Neural cell (in vitro differentiated cells): ENCODE results near the gene FXYD6. TPM values are rescaled to one million over a fixed set of nuclear protein-coding genes. Genes with fewer than 3 reads are reported as not detected.

Source experiments
- H2AFZ ChIP-seq: fragments of 200-600, 300-800 bp; sonication (generic), shearing (Covaris generic); 2 replicates; pipeline ENCODE4 v1.6.0; 2014; ENCODE audit warnings: low read depth, mild to moderate bottlenecking, antibody characterized with exemption, low read length, moderate library complexity
- H3F3A ChIP-seq: fragments of 200-600 bp; shearing (Covaris generic); 2 replicates; pipeline ENCODE4 v1.6.1; 2016; ENCODE audit warnings: mild to moderate bottlenecking, moderate library complexity, mixed read lengths, antibody characterized with exemption, low read length; ENCODE audit not compliant: insufficient read depth, poor library complexity, severe bottlenecking
- H3K27ac ChIP-seq: fragments of 200-600, 300-800 bp; sonication (generic), shearing (Covaris generic); 2 replicates; pipeline ENCODE4 v1.5.1; 2014; ENCODE audit warnings: mild to moderate bottlenecking, low read length, moderate library complexity
- H3K27me3 ChIP-seq: fragments of 300-800, 200-600 bp; sonication (generic), shearing (Covaris generic); 2 replicates; pipeline ENCODE4 v1.6.0; 2014; ENCODE audit warnings: mild to moderate bottlenecking, low read depth, low read length, moderate library complexity; ENCODE audit not compliant: insufficient read depth
- H3K36me3 ChIP-seq: fragments of 300-800, 200-600 bp; sonication (generic), shearing (Covaris generic); 2 replicates; pipeline ENCODE4 v1.5.1; 2014; ENCODE audit warnings: mild to moderate bottlenecking, antibody characterized with exemption, low read length, moderate library complexity; ENCODE audit not compliant: insufficient read depth
- H3K4me2 ChIP-seq: fragments of 300-800, 200-600 bp; sonication (generic), shearing (Covaris generic); 2 replicates; pipeline ENCODE4 v1.6.0; 2014; ENCODE audit warnings: mild to moderate bottlenecking, low read length
- H3K4me3 ChIP-seq: fragments of 300-800, 200-600 bp; sonication (generic), shearing (Covaris generic); 2 replicates; pipeline ENCODE4 v1.5.1; 2014; ENCODE audit warnings: mild to moderate bottlenecking, low read length, moderate library complexity
- H3K79me2 ChIP-seq: fragments of 200-600 bp; shearing (Covaris generic); replicated peaks from 2 replicates; pipeline ENCODE4 v1.6.0; 2014; ENCODE audit warnings: mild to moderate bottlenecking, low read length, moderate library complexity; ENCODE audit not compliant: insufficient read depth
- H3K9ac ChIP-seq: fragments of 300-800, 200-600 bp; sonication (generic), shearing (Covaris generic); 2 replicates; pipeline ENCODE4 v1.6.1; 2016; ENCODE audit warnings: mild to moderate bottlenecking, low read length, mixed read lengths
- H3K9me2 ChIP-seq: fragments of 200-600 bp; shearing (Covaris generic); 2 replicates; pipeline ENCODE4 v1.6.1; 2016; ENCODE audit warnings: mild to moderate bottlenecking, low read length, mixed read lengths; ENCODE audit not compliant: insufficient read depth
- H3K9me3 ChIP-seq: fragments of 200-600, 300-800 bp; sonication (generic), shearing (Covaris generic); 2 replicates; pipeline ENCODE4 v1.6.1; 2016; ENCODE audit warnings: mild to moderate bottlenecking, mixed run types, low read length, moderate library complexity, mixed read lengths
- H4K20me1 ChIP-seq: fragments of 200-600 bp; shearing (Covaris generic); 2 replicates; pipeline ENCODE4 v1.6.1; 2016; ENCODE audit warnings: mild to moderate bottlenecking, mixed run types; ENCODE audit not compliant: insufficient read depth
- EP300 ChIP-seq: fragments of 450-650 bp; conservative IDR thresholded peaks from 2 replicates; pipeline ENCODE4 v1.6.1; 2014; ENCODE audit warnings: antibody characterized with exemption, mild to moderate bottlenecking, moderate library complexity; ENCODE audit not compliant: poor library complexity, severe bottlenecking
- EZH2 ChIP-seq: fragments of 200-600, 300-800 bp; shearing (Covaris generic), sonication (generic); IDR thresholded peaks from 2 replicates; pipeline ENCODE4 v1.6.1; 2014; ENCODE audit warnings: antibody characterized with exemption, low read length, borderline replicate concordance, mild to moderate bottlenecking; ENCODE audit not compliant: insufficient read depth, poor library complexity, severe bottlenecking
- MXI1 ChIP-seq: fragments of 450-650 bp; conservative IDR thresholded peaks from 2 replicates; pipeline ENCODE4 v1.6.1; 2014; ENCODE audit warnings: antibody characterized with exemption, mild to moderate bottlenecking; ENCODE audit not compliant: poor library complexity, severe bottlenecking
- POLR2AphosphoS5 ChIP-seq: IDR thresholded peaks from 2 replicates; pipeline ENCODE4 v1.6.1; 2012
- RAD21 ChIP-seq: fragments of 450-650 bp; conservative IDR thresholded peaks from 2 replicates; pipeline ENCODE4 v1.6.1; 2014; ENCODE audit warnings: antibody characterized with exemption, mild to moderate bottlenecking, moderate library complexity
- SMC3 ChIP-seq: fragments of 450-650 bp; conservative IDR thresholded peaks from 2 replicates; pipeline ENCODE4 v1.6.1; 2014; ENCODE audit warnings: antibody characterized with exemption, mild to moderate bottlenecking, moderate library complexity; ENCODE audit not compliant: poor library complexity
- TAF1 ChIP-seq: IDR thresholded peaks from 2 replicates; pipeline ENCODE4 v1.6.1; 2012; ENCODE audit warnings: low read depth
- polyA plus RNA-seq: library from polyadenylated mRNA; depleted of rRNA; stranded (reverse); fragments of >200 nt; gene quantifications from 2 replicates; pipeline ENCODE4 v1.2.3, GENCODE V29; 2014
- TF ChIP-seq, protein P1 (sequence below): IDR thresholded peaks from 2 replicates; pipeline ENCODE4 v1.6.1; 2012; ENCODE audit warnings: borderline replicate concordance
- TF ChIP-seq, protein P2 (sequence below): fragments of 450-650 bp; IDR thresholded peaks from 2 replicates; pipeline ENCODE4 v1.5.1; 2014; ENCODE audit warnings: antibody characterized with exemption, mild to moderate bottlenecking, moderate library complexity; ENCODE audit not compliant: poor library complexity, severe bottlenecking

Gene FXYD6
- polyA plus RNA-seq, 1 donor from 2014 or later: 218 TPM

DNA sequence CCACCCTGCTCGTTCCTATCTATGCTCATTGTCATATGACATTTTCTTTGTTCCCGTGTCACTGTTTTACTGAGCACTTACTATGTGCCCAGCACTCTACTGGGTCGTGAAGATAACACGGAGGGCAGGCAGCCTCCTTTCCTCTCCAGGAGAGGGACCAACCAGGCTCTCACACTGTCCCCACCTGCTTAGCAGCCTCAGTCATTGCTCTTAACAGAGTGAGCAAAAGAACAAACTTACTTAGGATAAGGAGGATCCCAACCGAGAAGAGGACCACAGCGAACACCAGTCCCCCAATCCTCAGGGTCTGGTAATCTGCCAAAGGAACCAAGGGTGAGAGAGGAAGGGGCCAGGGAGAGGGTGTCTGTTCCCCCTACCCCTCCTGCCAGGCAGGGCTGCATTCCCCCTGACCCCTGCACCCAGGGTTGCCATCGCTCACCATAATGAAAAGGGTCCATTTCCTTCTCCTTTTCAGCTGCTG, 34.9 kb downstream of the FXYD6 start:
- H3K9me2 ChIP-seq: no peaks in the 10 kb centered on the region
- H3K9me3 ChIP-seq: no peaks in the 10 kb centered on the region
- no peak overlapping the region for H3K4me3 ChIP-seq
- no peaks in the 10 kb centered on the region for H3F3A ChIP-seq
- H3K4me2 ChIP-seq: no peak overlapping the region
- TF ChIP-seq, protein P1, sequence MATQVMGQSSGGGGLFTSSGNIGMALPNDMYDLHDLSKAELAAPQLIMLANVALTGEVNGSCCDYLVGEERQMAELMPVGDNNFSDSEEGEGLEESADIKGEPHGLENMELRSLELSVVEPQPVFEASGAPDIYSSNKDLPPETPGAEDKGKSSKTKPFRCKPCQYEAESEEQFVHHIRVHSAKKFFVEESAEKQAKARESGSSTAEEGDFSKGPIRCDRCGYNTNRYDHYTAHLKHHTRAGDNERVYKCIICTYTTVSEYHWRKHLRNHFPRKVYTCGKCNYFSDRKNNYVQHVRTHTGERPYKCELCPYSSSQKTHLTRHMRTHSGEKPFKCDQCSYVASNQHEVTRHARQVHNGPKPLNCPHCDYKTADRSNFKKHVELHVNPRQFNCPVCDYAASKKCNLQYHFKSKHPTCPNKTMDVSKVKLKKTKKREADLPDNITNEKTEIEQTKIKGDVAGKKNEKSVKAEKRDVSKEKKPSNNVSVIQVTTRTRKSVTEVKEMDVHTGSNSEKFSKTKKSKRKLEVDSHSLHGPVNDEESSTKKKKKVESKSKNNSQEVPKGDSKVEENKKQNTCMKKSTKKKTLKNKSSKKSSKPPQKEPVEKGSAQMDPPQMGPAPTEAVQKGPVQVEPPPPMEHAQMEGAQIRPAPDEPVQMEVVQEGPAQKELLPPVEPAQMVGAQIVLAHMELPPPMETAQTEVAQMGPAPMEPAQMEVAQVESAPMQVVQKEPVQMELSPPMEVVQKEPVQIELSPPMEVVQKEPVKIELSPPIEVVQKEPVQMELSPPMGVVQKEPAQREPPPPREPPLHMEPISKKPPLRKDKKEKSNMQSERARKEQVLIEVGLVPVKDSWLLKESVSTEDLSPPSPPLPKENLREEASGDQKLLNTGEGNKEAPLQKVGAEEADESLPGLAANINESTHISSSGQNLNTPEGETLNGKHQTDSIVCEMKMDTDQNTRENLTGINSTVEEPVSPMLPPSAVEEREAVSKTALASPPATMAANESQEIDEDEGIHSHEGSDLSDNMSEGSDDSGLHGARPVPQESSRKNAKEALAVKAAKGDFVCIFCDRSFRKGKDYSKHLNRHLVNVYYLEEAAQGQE: no peak
- TF ChIP-seq EZH2: no peak
- no peak for TF ChIP-seq POLR2AphosphoS5
- no peak for TF ChIP-seq MXI1
- TF ChIP-seq, protein P2, sequence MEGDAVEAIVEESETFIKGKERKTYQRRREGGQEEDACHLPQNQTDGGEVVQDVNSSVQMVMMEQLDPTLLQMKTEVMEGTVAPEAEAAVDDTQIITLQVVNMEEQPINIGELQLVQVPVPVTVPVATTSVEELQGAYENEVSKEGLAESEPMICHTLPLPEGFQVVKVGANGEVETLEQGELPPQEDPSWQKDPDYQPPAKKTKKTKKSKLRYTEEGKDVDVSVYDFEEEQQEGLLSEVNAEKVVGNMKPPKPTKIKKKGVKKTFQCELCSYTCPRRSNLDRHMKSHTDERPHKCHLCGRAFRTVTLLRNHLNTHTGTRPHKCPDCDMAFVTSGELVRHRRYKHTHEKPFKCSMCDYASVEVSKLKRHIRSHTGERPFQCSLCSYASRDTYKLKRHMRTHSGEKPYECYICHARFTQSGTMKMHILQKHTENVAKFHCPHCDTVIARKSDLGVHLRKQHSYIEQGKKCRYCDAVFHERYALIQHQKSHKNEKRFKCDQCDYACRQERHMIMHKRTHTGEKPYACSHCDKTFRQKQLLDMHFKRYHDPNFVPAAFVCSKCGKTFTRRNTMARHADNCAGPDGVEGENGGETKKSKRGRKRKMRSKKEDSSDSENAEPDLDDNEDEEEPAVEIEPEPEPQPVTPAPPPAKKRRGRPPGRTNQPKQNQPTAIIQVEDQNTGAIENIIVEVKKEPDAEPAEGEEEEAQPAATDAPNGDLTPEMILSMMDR: no peak
- no peak for TF ChIP-seq RAD21
- H3K79me2 ChIP-seq: peaks cover 19% of the 10 kb centered on the region
- no peaks in the 10 kb centered on the region for H3K27me3 ChIP-seq
- H3K27ac ChIP-seq: no peak overlapping the region
- no peak overlapping the region for H2AFZ ChIP-seq
- no peak overlapping the region for H3K9ac ChIP-seq
- H4K20me1 ChIP-seq: peaks cover 5% of the 10 kb centered on the region
- no peaks in the 10 kb centered on the region for H3K36me3 ChIP-seq

DNA sequence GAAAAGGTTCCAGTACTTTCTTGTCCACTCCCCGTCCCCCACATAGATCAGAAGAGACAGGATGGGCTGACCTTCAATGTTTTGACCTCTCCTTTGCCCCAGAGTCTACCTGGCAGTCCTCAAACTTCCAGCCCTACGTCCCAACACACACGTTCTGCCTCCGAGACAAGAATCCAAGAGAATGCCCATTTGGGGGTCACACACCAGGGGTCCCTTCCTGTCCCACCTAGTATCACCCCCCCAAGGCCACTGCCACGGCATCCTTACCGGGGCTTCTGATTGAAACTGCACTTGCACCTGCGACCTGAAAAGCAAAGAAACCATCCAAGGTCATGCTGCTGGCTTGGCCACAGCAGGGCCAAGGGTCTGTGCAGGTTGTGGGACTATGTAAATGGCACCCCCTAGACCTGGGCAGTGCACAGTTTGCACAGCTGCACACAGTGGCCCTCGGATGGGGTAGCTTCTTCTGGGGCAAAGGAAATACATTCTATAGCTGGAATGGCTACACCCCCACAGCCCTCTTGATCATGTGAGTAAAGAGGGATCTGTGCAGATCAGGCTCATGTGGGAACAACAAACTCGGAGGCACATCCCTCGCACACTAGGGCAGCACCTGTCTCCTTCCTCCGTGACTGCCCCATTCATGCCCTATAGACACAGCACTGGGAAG, 35.4 kb downstream of the FXYD6 start:
- Histone ChIP-seq H3K9ac (no peak overlapping the region), H3K36me3 (no peaks in the 10 kb centered on the region), H3K4me2 (no peak overlapping the region), H3F3A (no peaks in the 10 kb centered on the region), H3K27ac (no peak overlapping the region), H3K79me2 (peaks cover 19% of the 10 kb centered on the region), H2AFZ (no peak overlapping the region), H4K20me1 (peaks cover 5% of the 10 kb centered on the region), H3K4me3 (no peak overlapping the region), H3K27me3 (no peaks in the 10 kb centered on the region), H3K9me3 (no peaks in the 10 kb centered on the region), H3K9me2 (no peaks in the 10 kb centered on the region)
- TF ChIP-seq MXI1: no peak
- TF ChIP-seq POLR2AphosphoS5: no peak
- no peak for TF ChIP-seq EP300
- TF ChIP-seq TAF1: no peak
- no peak for TF ChIP-seq EZH2
- TF ChIP-seq, protein P2: no peak
- no peak for TF ChIP-seq SMC3
